ENCODE measurements around the gene SEPTIN6.

GRCh38 chrX:119692191-119693039 lies 553 bp downstream of the SEPTIN6 start:
- TF ChIP-seq CTCF (IDR thresholded peaks at IDR 0.05; ENCODE audit: low read length) (peak; percentile 25; the same call in 1 of the 2 replicates), EZH2 (IDR thresholded peaks at IDR 0.05; ENCODE audit: borderline replicate concordance, low read length) (no peak)
